RKO (cell line): ENCODE measurements around the gene ARSI.
"Not testable (repeated sequence)": the region's sequence is repeated elsewhere in the genome, so short reads cannot be mapped to it uniquely, and the experiment has no call there.

Experiments
- DNase-seq: peaks from one replicate; pipeline ENCODE4 v3.0.0-alpha.2; 2016; ENCODE audit warnings: low spot score

Gene ARSI

GRCh38 chr5:150265870-150266383 lies 36.8 kb downstream of the ARSI start:
- DNase-seq: no peak

- no peak for DNase-seq
These were observed 37.8 kb downstream of the ARSI start for GRCh38 chr5:150264667-150265603.

GRCh38 chr5:150263801-150264621 lies 38.7 kb downstream of the ARSI start:
- peak; percentile 52 for DNase-seq

GRCh38 chr5:150263375-150263775 lies 39.3 kb downstream of the ARSI start:
- DNase-seq: no peak

GRCh38 chr5:150262502-150262901 lies 40.2 kb downstream of the ARSI start:
- DNase-seq: no peak

GRCh38 chr5:150261231-150261630 lies 41.5 kb downstream of the ARSI start:
- peak; percentile 21 for DNase-seq

DNA sequence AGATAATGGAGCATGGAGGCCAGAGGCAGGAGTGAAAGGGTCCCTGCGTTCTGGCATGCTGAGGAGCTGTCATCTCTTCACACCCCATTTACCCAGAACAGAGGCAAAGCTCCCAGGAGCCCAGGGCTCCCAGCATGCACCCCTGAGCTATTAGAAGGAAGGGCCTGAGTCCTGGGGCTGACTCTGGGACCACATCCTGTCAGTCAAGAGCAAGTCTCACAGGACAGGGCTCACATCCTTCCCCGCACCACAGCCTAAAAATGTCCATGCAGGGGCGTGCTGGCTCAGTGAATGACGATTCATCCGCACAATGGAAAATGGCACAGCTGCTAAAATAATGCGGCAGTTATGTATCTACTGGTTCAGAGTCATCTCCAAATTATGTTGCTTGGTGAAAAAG lies 44.6 kb downstream of the ARSI start:
- DNase-seq: peak; percentile 10

DNA sequence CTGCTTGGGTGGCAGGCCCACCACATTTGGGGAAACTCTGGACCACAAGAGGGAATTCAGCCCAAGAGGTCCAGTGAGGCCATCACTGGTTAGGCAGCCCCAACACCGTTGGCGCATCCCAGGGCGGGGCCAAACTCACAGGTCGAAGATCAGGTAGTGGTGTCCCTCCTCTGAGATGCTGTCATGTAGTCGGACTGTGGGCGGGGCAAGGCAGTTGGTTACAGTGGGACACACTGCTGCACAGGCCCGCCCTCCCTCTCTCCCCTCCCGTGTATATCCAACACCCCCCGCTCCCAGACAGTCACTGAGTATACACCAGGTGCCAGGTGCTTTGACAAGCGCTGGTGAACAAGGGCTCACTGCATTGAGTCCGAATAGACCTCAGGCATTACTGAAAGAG lies 45.3 kb downstream of the ARSI start:
- no peak for DNase-seq

DNA sequence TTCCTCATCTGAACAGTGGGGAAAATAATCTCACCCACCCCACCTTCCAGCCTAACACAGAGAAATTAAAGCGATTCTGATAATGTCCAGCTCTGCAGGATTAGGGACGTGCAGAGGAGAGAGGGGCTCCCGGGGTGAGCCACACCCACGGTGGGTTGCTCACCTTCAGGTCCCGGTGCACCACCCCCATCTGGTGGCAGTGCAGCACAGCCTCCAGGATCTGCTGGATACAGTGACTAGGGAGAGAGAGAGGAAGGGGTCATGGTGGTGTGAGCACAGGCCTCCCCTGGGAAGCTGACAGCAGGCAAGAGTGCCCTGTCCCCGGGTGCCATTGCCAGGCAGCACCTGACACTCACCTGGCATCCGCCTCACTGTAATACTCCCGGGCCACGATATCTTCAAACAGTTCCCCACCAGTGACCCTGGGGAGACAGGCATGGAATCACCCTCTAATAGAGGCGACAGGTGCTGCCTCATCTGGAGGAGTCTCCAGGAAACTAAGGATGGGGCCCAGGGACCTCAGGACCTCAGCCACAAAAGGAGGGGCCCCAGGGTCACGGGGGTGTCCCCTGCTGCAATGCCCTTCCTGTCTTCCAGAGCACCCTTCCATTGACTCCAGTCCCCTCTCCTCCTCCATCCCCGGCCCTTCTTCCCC lies 46.2 kb downstream of the ARSI start:
- no peak for DNase-seq

DNA sequence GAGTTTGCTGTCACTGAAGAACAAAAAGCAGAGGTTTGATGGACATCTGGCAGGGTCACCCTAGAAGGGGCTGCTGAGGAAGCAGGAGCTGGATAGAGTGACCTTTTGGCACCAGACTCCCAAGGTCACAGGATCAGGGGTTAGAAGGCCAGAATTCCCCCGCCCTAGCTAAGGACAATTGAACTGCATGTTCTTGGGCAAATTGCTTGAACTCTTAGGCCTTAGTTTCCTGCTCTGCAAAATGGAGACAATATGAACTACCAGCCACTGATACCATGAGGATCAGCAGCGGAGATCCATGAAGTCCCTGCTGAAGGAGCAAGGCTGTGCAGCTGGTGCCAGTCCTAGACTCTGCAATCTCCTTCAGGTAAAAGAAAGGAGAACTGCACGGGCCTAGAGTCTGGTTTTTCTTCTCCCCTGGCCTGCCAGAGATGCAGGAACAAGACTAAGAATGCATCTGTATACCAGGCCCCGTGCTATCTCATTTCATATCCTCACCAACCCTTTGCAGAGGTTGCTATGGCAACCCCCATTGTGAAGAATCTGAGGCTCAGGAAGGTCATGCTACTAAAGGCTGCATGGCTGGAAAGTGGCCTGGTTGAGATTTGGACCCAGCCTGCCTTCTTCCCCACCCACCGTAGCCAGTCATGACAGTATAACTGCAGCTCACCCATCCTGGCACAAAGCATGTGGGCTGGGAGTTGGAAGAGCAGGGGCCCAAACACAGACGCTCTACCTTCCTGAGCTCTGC lies 46.9 kb downstream of the ARSI start:
- no peak for DNase-seq

- no peak for DNase-seq
These were observed 47.9 kb downstream of the ARSI start for GRCh38 chr5:150254774-150255173.

- no peak for DNase-seq
These were observed 48.3 kb downstream of the ARSI start for GRCh38 chr5:150254363-150254762.

DNA sequence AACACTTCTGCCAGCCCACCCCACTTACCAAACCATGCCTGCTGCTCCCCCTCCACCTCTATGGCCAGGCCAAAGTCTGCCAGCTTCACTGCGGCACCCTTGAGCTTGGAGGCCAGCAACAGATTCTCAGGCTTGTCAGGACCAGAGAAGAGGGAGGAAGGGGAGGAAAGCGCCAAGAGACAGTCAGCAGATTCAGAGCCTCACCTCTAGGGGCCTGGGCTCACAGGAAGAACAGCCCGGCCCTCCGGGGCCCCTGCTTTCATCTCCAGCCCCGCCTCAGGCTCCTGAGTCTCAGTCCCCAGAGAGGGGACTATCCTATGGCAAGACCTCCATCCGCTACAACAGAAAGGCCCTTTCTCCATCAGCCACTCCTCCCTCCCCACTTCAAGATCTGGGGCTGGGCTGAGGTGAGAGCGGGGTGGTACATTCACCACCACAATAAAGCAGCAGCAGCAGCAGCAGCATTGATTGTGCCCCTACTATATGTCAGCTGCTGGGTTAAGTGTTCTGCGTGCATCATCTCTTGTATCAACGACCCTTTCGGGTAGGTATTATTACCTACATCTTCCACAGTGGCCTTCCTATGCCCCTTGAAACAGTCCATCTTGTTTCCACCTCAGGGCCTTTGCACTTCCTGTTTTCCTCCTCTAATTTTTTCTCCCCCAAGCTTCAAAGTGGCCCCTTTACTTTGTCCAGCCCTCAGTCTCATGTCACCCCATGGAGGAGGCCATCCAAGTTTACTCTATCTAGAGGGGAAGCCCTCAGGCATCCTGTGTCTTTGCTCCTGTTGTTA lies 49.1 kb downstream of the ARSI start:
- no peak for DNase-seq

- DNase-seq: no peak
These were observed 50.2 kb downstream of the ARSI start for GRCh38 chr5:150252489-150252888.

DNA sequence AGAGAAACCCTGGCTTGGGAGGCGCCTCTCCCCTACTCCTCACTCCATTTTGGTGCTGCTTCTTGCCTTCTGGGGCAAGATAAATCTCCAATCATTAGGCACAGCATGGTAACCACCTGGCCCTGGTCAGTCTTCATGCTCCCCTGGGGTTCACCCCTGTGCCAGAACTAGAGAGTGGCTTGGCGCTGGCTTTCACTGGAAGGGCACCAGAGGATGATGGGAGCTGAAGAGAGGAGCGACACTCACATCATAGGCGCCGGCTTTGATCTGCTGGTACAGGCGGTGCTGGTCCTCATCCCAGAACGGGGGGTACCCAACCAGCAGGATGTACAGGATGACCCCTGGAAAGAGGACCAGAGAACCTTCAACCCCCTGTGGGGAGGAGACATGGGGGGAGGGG lies 51.2 kb downstream of the ARSI start:
- no peak for DNase-seq

DNA sequence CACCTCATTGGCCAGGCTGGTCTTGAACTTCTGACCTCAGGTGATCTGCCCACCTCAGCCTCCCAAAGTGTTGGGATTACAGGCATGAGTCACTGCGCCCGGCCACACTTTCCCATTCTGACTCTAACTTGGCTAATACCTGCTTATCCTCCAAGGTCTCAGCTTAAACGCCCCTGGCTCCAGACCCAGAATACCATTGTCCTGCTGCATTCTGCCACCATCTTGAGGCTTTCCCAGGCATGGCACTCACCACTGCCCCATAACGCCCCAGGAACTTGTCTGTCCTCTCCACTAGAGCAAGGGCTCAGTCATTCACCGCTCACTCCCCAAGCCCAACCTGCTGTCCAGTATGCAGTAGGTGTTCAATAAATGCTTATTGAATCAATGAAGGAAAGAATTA lies 53.0 kb downstream of the ARSI start:
- DNase-seq: no peak

- DNase-seq: no peak
These were observed 53.8 kb downstream of the ARSI start for GRCh38 chr5:150248946-150249345.

DNA sequence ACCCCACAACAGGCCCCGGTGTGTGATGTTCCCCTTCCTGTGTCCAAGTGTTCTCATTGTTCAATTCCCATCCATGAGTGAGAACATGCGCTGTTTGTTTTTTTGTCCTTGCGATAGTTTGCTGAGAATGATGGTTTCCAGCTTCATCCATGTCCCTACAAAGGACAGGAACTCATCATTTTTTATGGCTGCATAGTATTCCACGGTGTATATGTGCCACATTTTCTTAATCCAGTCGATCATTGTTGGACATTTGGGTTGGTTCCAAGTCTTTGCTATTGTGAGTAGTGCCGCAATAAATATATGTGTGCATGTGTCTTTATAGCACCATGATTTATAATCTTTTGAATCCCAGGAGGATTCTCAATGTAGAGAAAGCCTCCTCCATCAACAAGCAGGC lies 54.2 kb downstream of the ARSI start:
- not testable (repeated sequence) for DNase-seq

DNA sequence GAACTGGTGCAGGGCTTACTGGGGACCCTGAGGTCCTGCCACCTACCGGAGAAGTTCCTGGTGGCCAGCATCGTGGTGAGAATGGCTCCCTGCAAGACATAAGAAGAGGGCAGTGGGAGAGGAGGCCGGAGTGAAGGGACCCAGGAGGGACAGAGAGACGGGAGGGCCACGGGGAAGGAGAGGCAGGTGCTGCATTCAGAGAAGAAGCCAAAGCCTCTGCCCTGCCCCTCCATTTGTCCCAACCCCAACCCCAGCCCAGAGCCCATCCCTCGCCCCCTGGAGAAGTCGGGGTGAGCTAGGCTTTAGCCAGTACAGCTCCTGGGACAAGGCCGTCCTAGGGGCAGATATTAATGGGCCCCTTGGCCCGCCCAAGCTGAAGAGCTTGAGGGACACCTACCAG lies 55.0 kb downstream of the ARSI start:
- no peak for DNase-seq

DNA sequence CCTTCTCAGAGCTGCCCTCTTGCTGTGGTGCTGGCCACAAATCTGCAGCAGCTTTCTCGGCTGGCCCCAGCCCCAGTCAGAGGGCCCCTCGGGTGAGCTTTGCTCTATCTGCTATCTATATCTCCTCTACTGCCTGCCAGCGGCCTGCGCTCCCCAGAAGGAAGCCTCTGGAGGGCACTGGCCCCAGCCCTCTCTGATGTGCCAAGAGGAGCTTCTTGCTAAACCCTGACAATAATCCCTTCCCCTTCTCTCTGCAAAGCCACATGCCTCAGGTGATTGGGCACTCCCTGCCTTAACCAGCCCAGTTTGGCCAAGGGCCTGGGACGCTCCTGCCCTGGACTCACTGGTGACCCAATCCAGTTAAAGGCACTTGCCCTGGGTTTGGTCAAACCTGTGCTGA lies 55.9 kb downstream of the ARSI start:
- DNase-seq: no peak

DNA sequence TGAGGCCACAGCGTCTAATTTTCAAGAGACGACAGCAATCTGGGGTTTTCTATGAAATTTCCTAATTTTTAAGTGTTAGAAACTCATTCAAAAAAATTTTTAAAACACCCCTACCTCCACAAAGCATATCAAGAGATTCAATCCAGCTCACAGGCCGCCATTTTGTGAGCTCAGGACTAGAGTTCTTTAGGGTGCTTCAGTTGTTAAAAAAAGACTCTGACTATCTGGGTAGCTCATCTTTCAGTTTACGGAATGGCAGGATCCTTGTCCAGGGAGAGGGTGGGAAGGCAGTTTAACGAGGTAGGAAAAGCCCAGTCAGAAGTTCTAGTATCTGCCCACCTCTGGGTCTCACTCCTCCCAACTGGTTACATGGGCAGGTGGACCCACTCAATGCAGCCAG lies 56.3 kb downstream of the ARSI start:
- DNase-seq: no peak
